Neural cell (in vitro differentiated cells): Measurements from ENCODE around the gene TRAPPC10. TPM values are rescaled to one million over a fixed set of nuclear protein-coding genes. Genes with fewer than 3 reads are reported as not detected.

Experiments used
- H2AFZ ChIP-seq: fragments of 200-600, 300-800 bp; sonication (generic), shearing (Covaris generic); 2 replicates; pipeline ENCODE4 v1.6.0; 2014; ENCODE audit warnings: low read depth, mild to moderate bottlenecking, antibody characterized with exemption, low read length, moderate library complexity
- H3F3A ChIP-seq: fragments of 200-600 bp; shearing (Covaris generic); 2 replicates; pipeline ENCODE4 v1.6.1; 2016; ENCODE audit warnings: mild to moderate bottlenecking, moderate library complexity, mixed read lengths, antibody characterized with exemption, low read length; ENCODE audit not compliant: insufficient read depth, poor library complexity, severe bottlenecking
- H3K27ac ChIP-seq: fragments of 200-600, 300-800 bp; sonication (generic), shearing (Covaris generic); 2 replicates; pipeline ENCODE4 v1.5.1; 2014; ENCODE audit warnings: mild to moderate bottlenecking, low read length, moderate library complexity
- H3K27me3 ChIP-seq: fragments of 300-800, 200-600 bp; sonication (generic), shearing (Covaris generic); 2 replicates; pipeline ENCODE4 v1.6.0; 2014; ENCODE audit warnings: mild to moderate bottlenecking, low read depth, low read length, moderate library complexity; ENCODE audit not compliant: insufficient read depth
- H3K36me3 ChIP-seq: fragments of 300-800, 200-600 bp; sonication (generic), shearing (Covaris generic); 2 replicates; pipeline ENCODE4 v1.5.1; 2014; ENCODE audit warnings: mild to moderate bottlenecking, antibody characterized with exemption, low read length, moderate library complexity; ENCODE audit not compliant: insufficient read depth
- H3K4me2 ChIP-seq: fragments of 300-800, 200-600 bp; sonication (generic), shearing (Covaris generic); 2 replicates; pipeline ENCODE4 v1.6.0; 2014; ENCODE audit warnings: mild to moderate bottlenecking, low read length
- H3K4me3 ChIP-seq: fragments of 300-800, 200-600 bp; sonication (generic), shearing (Covaris generic); 2 replicates; pipeline ENCODE4 v1.5.1; 2014; ENCODE audit warnings: mild to moderate bottlenecking, low read length, moderate library complexity
- H3K79me2 ChIP-seq: fragments of 200-600 bp; shearing (Covaris generic); replicated peaks from 2 replicates; pipeline ENCODE4 v1.6.0; 2014; ENCODE audit warnings: mild to moderate bottlenecking, low read length, moderate library complexity; ENCODE audit not compliant: insufficient read depth
- H3K9ac ChIP-seq: fragments of 300-800, 200-600 bp; sonication (generic), shearing (Covaris generic); 2 replicates; pipeline ENCODE4 v1.6.1; 2016; ENCODE audit warnings: mild to moderate bottlenecking, low read length, mixed read lengths
- H3K9me2 ChIP-seq: fragments of 200-600 bp; shearing (Covaris generic); 2 replicates; pipeline ENCODE4 v1.6.1; 2016; ENCODE audit warnings: mild to moderate bottlenecking, low read length, mixed read lengths; ENCODE audit not compliant: insufficient read depth
- H3K9me3 ChIP-seq: fragments of 200-600, 300-800 bp; sonication (generic), shearing (Covaris generic); 2 replicates; pipeline ENCODE4 v1.6.1; 2016; ENCODE audit warnings: mild to moderate bottlenecking, mixed run types, low read length, moderate library complexity, mixed read lengths
- H4K20me1 ChIP-seq: fragments of 200-600 bp; shearing (Covaris generic); 2 replicates; pipeline ENCODE4 v1.6.1; 2016; ENCODE audit warnings: mild to moderate bottlenecking, mixed run types; ENCODE audit not compliant: insufficient read depth
- EP300 ChIP-seq: fragments of 450-650 bp; conservative IDR thresholded peaks from 2 replicates; pipeline ENCODE4 v1.6.1; 2014; ENCODE audit warnings: antibody characterized with exemption, mild to moderate bottlenecking, moderate library complexity; ENCODE audit not compliant: poor library complexity, severe bottlenecking
- EZH2 ChIP-seq: fragments of 200-600, 300-800 bp; shearing (Covaris generic), sonication (generic); IDR thresholded peaks from 2 replicates; pipeline ENCODE4 v1.6.1; 2014; ENCODE audit warnings: antibody characterized with exemption, low read length, borderline replicate concordance, mild to moderate bottlenecking; ENCODE audit not compliant: insufficient read depth, poor library complexity, severe bottlenecking
- MXI1 ChIP-seq: fragments of 450-650 bp; conservative IDR thresholded peaks from 2 replicates; pipeline ENCODE4 v1.6.1; 2014; ENCODE audit warnings: antibody characterized with exemption, mild to moderate bottlenecking; ENCODE audit not compliant: poor library complexity, severe bottlenecking
- POLR2AphosphoS5 ChIP-seq: IDR thresholded peaks from 2 replicates; pipeline ENCODE4 v1.6.1; 2012
- RAD21 ChIP-seq: fragments of 450-650 bp; conservative IDR thresholded peaks from 2 replicates; pipeline ENCODE4 v1.6.1; 2014; ENCODE audit warnings: antibody characterized with exemption, mild to moderate bottlenecking, moderate library complexity
- SMC3 ChIP-seq: fragments of 450-650 bp; conservative IDR thresholded peaks from 2 replicates; pipeline ENCODE4 v1.6.1; 2014; ENCODE audit warnings: antibody characterized with exemption, mild to moderate bottlenecking, moderate library complexity; ENCODE audit not compliant: poor library complexity
- TAF1 ChIP-seq: IDR thresholded peaks from 2 replicates; pipeline ENCODE4 v1.6.1; 2012; ENCODE audit warnings: low read depth
- polyA plus RNA-seq: library from polyadenylated mRNA; depleted of rRNA; stranded (reverse); fragments of >200 nt; gene quantifications from 2 replicates; pipeline ENCODE4 v1.2.3, GENCODE V29; 2014
- TF ChIP-seq, protein P1 (sequence below): fragments of 450-650 bp; IDR thresholded peaks from 2 replicates; pipeline ENCODE4 v1.5.1; 2014; ENCODE audit warnings: antibody characterized with exemption, mild to moderate bottlenecking, moderate library complexity; ENCODE audit not compliant: poor library complexity, severe bottlenecking
- TF ChIP-seq, protein P2 (sequence below): IDR thresholded peaks from 2 replicates; pipeline ENCODE4 v1.6.1; 2012; ENCODE audit warnings: borderline replicate concordance

The TRAPPC10 gene
- polyA plus RNA-seq, 1 donor from 2014 or later = 17.8 TPM

DNA sequence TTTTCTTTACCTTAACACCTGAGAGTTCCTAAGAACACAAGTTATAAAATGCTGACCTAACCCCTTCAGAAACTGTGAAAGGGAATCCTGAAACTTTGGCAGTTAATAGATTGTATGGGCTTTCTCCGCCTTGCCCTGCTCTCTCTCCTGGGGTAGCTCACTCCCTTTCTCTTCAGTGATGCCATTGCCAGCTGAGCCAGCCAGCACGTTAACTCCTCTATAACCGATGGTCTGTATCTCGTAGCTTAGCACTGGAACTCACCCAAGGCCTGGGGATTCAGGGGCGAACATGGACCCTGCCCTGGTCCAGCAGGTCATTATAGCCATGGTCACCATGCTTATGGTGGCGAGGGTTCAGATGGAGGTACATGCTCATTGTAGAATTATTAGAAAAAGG lies 40.7 kb downstream of the TRAPPC10 start:
- no peaks in the 10 kb centered on the region for H3K79me2 ChIP-seq
- peaks cover 14% of the 10 kb centered on the region for H3K36me3 ChIP-seq
- TF ChIP-seq POLR2AphosphoS5 = no peak
- no peak for TF ChIP-seq RAD21
- TF ChIP-seq MXI1 = no peak
- no peak for TF ChIP-seq EP300
- TF ChIP-seq, protein P1, sequence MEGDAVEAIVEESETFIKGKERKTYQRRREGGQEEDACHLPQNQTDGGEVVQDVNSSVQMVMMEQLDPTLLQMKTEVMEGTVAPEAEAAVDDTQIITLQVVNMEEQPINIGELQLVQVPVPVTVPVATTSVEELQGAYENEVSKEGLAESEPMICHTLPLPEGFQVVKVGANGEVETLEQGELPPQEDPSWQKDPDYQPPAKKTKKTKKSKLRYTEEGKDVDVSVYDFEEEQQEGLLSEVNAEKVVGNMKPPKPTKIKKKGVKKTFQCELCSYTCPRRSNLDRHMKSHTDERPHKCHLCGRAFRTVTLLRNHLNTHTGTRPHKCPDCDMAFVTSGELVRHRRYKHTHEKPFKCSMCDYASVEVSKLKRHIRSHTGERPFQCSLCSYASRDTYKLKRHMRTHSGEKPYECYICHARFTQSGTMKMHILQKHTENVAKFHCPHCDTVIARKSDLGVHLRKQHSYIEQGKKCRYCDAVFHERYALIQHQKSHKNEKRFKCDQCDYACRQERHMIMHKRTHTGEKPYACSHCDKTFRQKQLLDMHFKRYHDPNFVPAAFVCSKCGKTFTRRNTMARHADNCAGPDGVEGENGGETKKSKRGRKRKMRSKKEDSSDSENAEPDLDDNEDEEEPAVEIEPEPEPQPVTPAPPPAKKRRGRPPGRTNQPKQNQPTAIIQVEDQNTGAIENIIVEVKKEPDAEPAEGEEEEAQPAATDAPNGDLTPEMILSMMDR = no peak
- no peak for TF ChIP-seq SMC3
- TF ChIP-seq, protein P2, sequence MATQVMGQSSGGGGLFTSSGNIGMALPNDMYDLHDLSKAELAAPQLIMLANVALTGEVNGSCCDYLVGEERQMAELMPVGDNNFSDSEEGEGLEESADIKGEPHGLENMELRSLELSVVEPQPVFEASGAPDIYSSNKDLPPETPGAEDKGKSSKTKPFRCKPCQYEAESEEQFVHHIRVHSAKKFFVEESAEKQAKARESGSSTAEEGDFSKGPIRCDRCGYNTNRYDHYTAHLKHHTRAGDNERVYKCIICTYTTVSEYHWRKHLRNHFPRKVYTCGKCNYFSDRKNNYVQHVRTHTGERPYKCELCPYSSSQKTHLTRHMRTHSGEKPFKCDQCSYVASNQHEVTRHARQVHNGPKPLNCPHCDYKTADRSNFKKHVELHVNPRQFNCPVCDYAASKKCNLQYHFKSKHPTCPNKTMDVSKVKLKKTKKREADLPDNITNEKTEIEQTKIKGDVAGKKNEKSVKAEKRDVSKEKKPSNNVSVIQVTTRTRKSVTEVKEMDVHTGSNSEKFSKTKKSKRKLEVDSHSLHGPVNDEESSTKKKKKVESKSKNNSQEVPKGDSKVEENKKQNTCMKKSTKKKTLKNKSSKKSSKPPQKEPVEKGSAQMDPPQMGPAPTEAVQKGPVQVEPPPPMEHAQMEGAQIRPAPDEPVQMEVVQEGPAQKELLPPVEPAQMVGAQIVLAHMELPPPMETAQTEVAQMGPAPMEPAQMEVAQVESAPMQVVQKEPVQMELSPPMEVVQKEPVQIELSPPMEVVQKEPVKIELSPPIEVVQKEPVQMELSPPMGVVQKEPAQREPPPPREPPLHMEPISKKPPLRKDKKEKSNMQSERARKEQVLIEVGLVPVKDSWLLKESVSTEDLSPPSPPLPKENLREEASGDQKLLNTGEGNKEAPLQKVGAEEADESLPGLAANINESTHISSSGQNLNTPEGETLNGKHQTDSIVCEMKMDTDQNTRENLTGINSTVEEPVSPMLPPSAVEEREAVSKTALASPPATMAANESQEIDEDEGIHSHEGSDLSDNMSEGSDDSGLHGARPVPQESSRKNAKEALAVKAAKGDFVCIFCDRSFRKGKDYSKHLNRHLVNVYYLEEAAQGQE = no peak
- no peak for TF ChIP-seq TAF1
- no peak for TF ChIP-seq EZH2
- H3K27ac ChIP-seq = no peak overlapping the region
- H3F3A ChIP-seq = no peaks in the 10 kb centered on the region
- no peak overlapping the region for H2AFZ ChIP-seq
- no peaks in the 10 kb centered on the region for H3K9me2 ChIP-seq
- H3K4me3 ChIP-seq = no peak overlapping the region
- no peak overlapping the region for H3K9ac ChIP-seq
- no peaks in the 10 kb centered on the region for H3K27me3 ChIP-seq
- no peak overlapping the region for H3K4me2 ChIP-seq
- no peaks in the 10 kb centered on the region for H4K20me1 ChIP-seq
- H3K9me3 ChIP-seq = no peaks in the 10 kb centered on the region

GRCh38 chr21:44053567-44053966 lies 41.5 kb downstream of the TRAPPC10 start:
- Histone ChIP-seq H3K9me3 (no peaks in the 10 kb centered on the region), H3K27ac (no peak overlapping the region), H3K27me3 (no peaks in the 10 kb centered on the region), H3K4me2 (no peak overlapping the region), H3K4me3 (no peak overlapping the region), H4K20me1 (no peaks in the 10 kb centered on the region), H3K36me3 (peaks cover 14% of the 10 kb centered on the region), H2AFZ (no peak overlapping the region), H3K9ac (no peak overlapping the region), H3K79me2 (no peaks in the 10 kb centered on the region), H3F3A (no peaks in the 10 kb centered on the region), H3K9me2 (no peaks in the 10 kb centered on the region)
- TF ChIP-seq, protein P1 = no peak
- TF ChIP-seq, protein P2 = no peak
- TF ChIP-seq SMC3 = no peak
- no peak for TF ChIP-seq MXI1
- no peak for TF ChIP-seq EZH2
- TF ChIP-seq POLR2AphosphoS5 = no peak
- TF ChIP-seq EP300 = no peak
- no peak for TF ChIP-seq TAF1
- no peak for TF ChIP-seq RAD21
